ENCODE data around the gene CHSY3.
A peak's percentile ranks its signal among the peaks of the same experiment; 100 is the strongest.

CHSY3 gene

GRCh38 chr5:129991780-129992179 lies 87.5 kb downstream of the CHSY3 start:
- DNase-seq (ENCODE audit: low read depth), result no peak
- H3K4me3 ChIP-seq (ENCODE audit: low read length), result no peak overlapping the region
- TF ChIP-seq CTCF (conservative IDR thresholded peaks at IDR 0.05; ENCODE audit: low read length), result no peak

DNA sequence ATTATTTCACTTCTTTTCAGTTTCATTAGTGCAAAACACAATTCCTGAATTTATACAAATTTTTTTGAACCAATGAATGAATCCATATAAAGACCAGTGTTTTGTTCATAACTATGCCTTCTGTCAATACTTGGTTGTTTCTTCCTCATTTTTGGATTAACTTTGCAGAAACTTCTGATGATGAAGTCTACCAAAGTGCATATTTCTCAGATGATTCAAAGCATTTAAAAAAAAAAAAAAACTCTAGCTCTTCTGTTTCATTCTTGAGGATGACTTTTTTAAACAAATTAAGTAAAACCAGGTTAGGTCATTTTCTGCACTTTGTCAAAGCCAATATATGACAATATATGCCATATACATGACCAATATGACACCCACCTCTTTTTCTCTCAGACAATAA lies 92.6 kb downstream of the CHSY3 start:
- DNase-seq (ENCODE audit: low read depth), result peak; percentile 75
- no peak overlapping the region for H3K4me3 ChIP-seq (ENCODE audit: low read length)
- no peak for TF ChIP-seq CTCF (conservative IDR thresholded peaks at IDR 0.05; ENCODE audit: low read length)

- no peak overlapping the region for H3K4me3 ChIP-seq (ENCODE audit: low read length)
- DNase-seq (ENCODE audit: low read depth), result no peak
- no peak for TF ChIP-seq CTCF (conservative IDR thresholded peaks at IDR 0.05; ENCODE audit: low read length)
Measured at GRCh38 chr5:130000460-130000859, 96.2 kb downstream of the CHSY3 start.

DNA sequence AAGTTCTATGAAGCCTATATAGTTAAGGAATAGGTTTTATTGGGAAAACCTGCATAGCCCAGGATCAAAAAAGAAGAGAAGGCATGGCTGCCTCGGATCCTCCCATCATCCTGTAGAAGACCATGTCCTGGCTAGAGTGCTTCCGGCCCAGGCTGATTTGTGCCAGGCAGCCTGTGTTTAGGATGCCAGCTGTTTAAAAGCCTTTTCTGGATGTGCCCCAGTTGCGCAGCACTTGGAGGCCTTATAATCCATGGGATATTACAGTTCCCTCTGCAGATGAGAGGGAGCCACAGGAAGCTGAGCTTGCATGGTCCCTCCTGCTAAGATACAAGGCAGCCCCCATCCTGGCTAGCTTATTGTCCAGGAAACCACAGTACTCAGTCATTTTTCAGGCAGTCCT lies 97.9 kb downstream of the CHSY3 start:
- no peak for TF ChIP-seq CTCF (conservative IDR thresholded peaks at IDR 0.05; ENCODE audit: low read length)
- DNase-seq (ENCODE audit: low read depth), result no peak
- H3K4me3 ChIP-seq (ENCODE audit: low read length), result no peak overlapping the region

GRCh38 chr5:130002876-130003275 lies 98.6 kb downstream of the CHSY3 start:
- no peak for DNase-seq (ENCODE audit: low read depth)
- no peak for TF ChIP-seq CTCF (conservative IDR thresholded peaks at IDR 0.05; ENCODE audit: low read length)

GRCh38 chr5:130011986-130012385 lies 107.7 kb downstream of the CHSY3 start:
- no peak for TF ChIP-seq CTCF (conservative IDR thresholded peaks at IDR 0.05; ENCODE audit: low read length)

More at GRCh38 chr5:130002876-130003275, 98.6 kb downstream of the CHSY3 start:
- no peak overlapping the region for H3K4me3 ChIP-seq (ENCODE audit: low read length)

DNA sequence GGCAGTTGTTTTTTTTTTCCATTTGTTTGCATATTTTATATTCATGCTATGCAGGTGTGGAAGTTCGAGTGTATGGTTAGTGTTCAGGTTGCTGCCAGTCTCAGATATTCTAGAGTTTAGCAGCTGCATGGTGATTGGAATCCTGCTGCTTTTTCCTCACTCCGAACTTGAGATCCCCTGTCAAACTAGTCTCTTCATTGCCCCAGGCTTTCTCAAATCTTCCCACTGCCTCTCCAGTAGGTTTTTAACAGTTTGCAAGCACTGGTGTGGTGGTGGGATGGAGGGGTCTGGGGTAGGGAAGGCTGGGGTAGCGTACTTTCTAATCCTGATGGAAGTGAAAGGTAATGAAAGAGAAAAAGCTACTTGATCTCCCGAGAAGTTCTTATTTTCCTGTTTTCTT lies 112.9 kb downstream of the CHSY3 start:
- H3K4me3 ChIP-seq (ENCODE audit: low read length), result no peak overlapping the region
- TF ChIP-seq CTCF (conservative IDR thresholded peaks at IDR 0.05; ENCODE audit: low read length), result no peak
- DNase-seq (ENCODE audit: low read depth), result no peak

More at GRCh38 chr5:130011986-130012385, 107.7 kb downstream of the CHSY3 start:
- no peak for DNase-seq (ENCODE audit: low read depth)
- no peak overlapping the region for H3K4me3 ChIP-seq (ENCODE audit: low read length)
